ENCODE results near the gene PARS2. TPM values are rescaled to one million over a fixed set of nuclear protein-coding genes. Genes with fewer than 3 reads are reported as not detected.
A peak's percentile ranks its signal among the peaks of the same experiment; 100 is the strongest.

Gene PARS2
- total and polyA plus RNA-seq, 2 of the 4 experiments (the other 2 are of a cell fraction) = 3.4 to 6.3 TPM

- peak; percentile 26 for DNase-seq
- dilution Hi-C loops (cut with HindIII; ENCODE audit: low sequenced_read_pairs, unreplicated experiment) = no loop called here
- Histone ChIP-seq H2AFZ (replicated peaks; ENCODE audit: low read length, poor library complexity) (peak overlapping the region; percentile 55), H3K4me2 (ENCODE audit: low read depth, low read length) (no peak overlapping the region), H3K4me1 (ENCODE audit: control insufficient read depth, insufficient read depth, low read length) (no peaks in the 10 kb centered on the region; the same call in 1 of the 2 replicates), H2AK9ac (replicated peaks; ENCODE audit: low read depth, low read length, poor library complexity) (peak overlapping the region; percentile 71), H2BK5ac (ENCODE audit: low read depth, low read length, poor library complexity, severe bottlenecking) (no peak overlapping the region), H3K4ac (ENCODE audit: low read depth, low read length) (no peak overlapping the region), H3K23ac (ENCODE audit: low read depth, low read length) (no peak overlapping the region), H3K36me3 (ENCODE audit: control insufficient read depth, insufficient read depth, low read length) (no peaks in the 10 kb centered on the region), H3K4me3 (ENCODE audit: insufficient read depth, low read depth, low read length) (no peak overlapping the region), H3K27ac (ENCODE audit: insufficient read depth, low read length) (no peak overlapping the region), H4K8ac (ENCODE audit: low read depth in 2 of 2, low read length in 2 of 2) (no peak overlapping the region), H3K56ac (ENCODE audit: extremely low read depth, insufficient read depth, low read length) (no peak overlapping the region), H2BK20ac (ENCODE audit: low read depth, low read length) (no peak overlapping the region), H2BK15ac (ENCODE audit: low read depth, low read length) (no peak overlapping the region), H3K9ac (ENCODE audit: low read depth, low read length) (no peak overlapping the region), H3K18ac (ENCODE audit: low read depth, low read length) (no peak overlapping the region), H3K9me1 (ENCODE audit: insufficient read depth, low read length) (0 out of 2 replicates have a peak, but pooled peaks cover 7% of the 10 kb centered on the region), H4K20me1 (ENCODE audit: insufficient read depth, low read length) (no peaks in the 10 kb centered on the region), H4K91ac (ENCODE audit: insufficient read depth, low read depth, low read length) (no peak overlapping the region), H4K5ac (ENCODE audit: low read depth, low read length) (no peak overlapping the region), H3K14ac (replicated peaks; ENCODE audit: low read depth, low read length) (no peak overlapping the region), H2AK5ac (ENCODE audit: low read depth, low read length) (no peak overlapping the region), H3K79me1 (ENCODE audit: low read depth in 1 of 2, low read length in 2 of 2) (no peaks in the 10 kb centered on the region), H3K9me3 (ENCODE audit: control insufficient read depth, insufficient read depth, low read length) (no peaks in the 10 kb centered on the region), H3K27me3 (ENCODE audit: control insufficient read depth, insufficient read depth, low read length) (peaks cover 35% of the 10 kb centered on the region), H2BK120ac (ENCODE audit: low read depth, low read length) (no peak overlapping the region)
- ChIA-PET POLR2A (ENCODE audit: unreplicated experiment) (no interaction called here), CTCF (no interaction called here)
- 67% methylated on average over 3 of the region's 4 CpGs; no CpG with 5 or more reads in 1 of the 2 experiments for WGBS, 2 experiments (ENCODE audit: extremely low coverage in 2 of 2, insufficient read length in 1 of 2)
- BruUV-seq (replicated peaks) = no TSS peak
- ATAC-seq (ENCODE audit: low read depth) = peak; percentile 44; the same call in 1 of the 2 replicates
- intact Hi-C loops (cut with micrococcal nuclease) = no loop called here
- in situ Hi-C loops (cut with MboI; ENCODE audit: low sequenced_read_pairs) = no loop called here
- TF ChIP-seq FOS (IDR thresholded peaks at IDR 0.05; ENCODE audit: low read depth, low read length) (no peak), NFE2L2 (IDR thresholded peaks at IDR 0.05; ENCODE audit: low read depth, low read length) (no peak), CHD1 (IDR thresholded peaks at IDR 0.05; ENCODE audit: low read depth, low read length) (no peak), ELK1 (IDR thresholded peaks at IDR 0.05; ENCODE audit: borderline replicate concordance, low read depth, low read length) (no peak), SMC3 (IDR thresholded peaks at IDR 0.05; ENCODE audit: low read depth, low read length) (no peak), MAZ (IDR thresholded peaks at IDR 0.05; ENCODE audit: borderline replicate concordance, low read depth, low read length) (no peak), MXI1 (IDR thresholded peaks at IDR 0.05; ENCODE audit: borderline replicate concordance, low read depth, low read length) (no peak), RCOR1 (IDR thresholded peaks at IDR 0.05; ENCODE audit: insufficient replicate concordance, low read length) (no peak), POLR2A (IDR thresholded peaks at IDR 0.05; ENCODE audit: low read depth, low read length) (no peak), BHLHE40 (IDR thresholded peaks at IDR 0.05; ENCODE audit: low read depth, low read length) (no peak)
These were observed 39.6 kb upstream of the PARS2 start for GRCh38 chr1:54803761-54804470.
